Thyroid gland (tissue), 4 donors: ENCODE results near the gene RAI1. TPM values are rescaled to one million over a fixed set of nuclear protein-coding genes. Genes with fewer than 3 reads are reported as not detected.
A peak's percentile ranks its signal among the peaks of the same experiment; 100 is the strongest.

Source experiments
- DNase-seq, 2 donors: peaks; one replicate each; pipeline ENCODE4 v3.0.0-alpha.2; 2019
- H3K27ac ChIP-seq, 3 donors: fragments of 200-600 bp; sonication (generic); 1 replicate in 2 of 3; 2 replicates in 1 of 3; pipeline ENCODE4 v1.5.1; 2016 to 2019; ENCODE audit warnings: mild to moderate bottlenecking in 1 of 3, moderate library complexity in 1 of 3
- H3K27me3 ChIP-seq: fragments of 200-600 bp; sonication (generic); one replicate; pipeline ENCODE4 v1.5.1; 2019
- H3K36me3 ChIP-seq, 2 donors: fragments of 200-600 bp; sonication (generic); one replicate each; pipeline ENCODE4 v1.5.1; 2016 to 2019
- H3K4me1 ChIP-seq, 2 donors: fragments of 200-600 bp; sonication (generic); one replicate each; pipeline ENCODE4 v1.5.1; 2017 to 2019
- H3K4me3 ChIP-seq, 3 donors: fragments of 200-600 bp; sonication (generic); replicated peaks in 1 of 3; 1 replicate in 2 of 3; 2 replicates in 1 of 3; pipeline ENCODE4 v1.5.1; 2016; ENCODE audit warnings: mild to moderate bottlenecking in 1 of 3
- H3K9me3 ChIP-seq: fragments of 200-600 bp; sonication (generic); one replicate; pipeline ENCODE4 v1.5.1; 2017
- POLR2A ChIP-seq, 2 donors: fragments of 450-650 bp; IDR thresholded peaks; one replicate each; pipeline ENCODE4 v1.6.1; 2017; ENCODE audit warnings: antibody characterized with exemption in 2 of 2, mild to moderate bottlenecking in 2 of 2, moderate library complexity in 1 of 2
- WGBS, 2 donors: methylation state at CpG; one replicate each; pipeline ENCODE4 v1.1.5; 2017; 5-methylcytosine and 5-hydroxymethylcytosine counted together
- intact Hi-C: fragments of 100-400 bp; cut with DNase I; formaldehyde crosslinking; loops from one replicate; pipeline ENCODE4 v1.15.1; 2023
- total RNA-seq, 4 donors: library from RNA; depleted of rRNA; stranded (reverse); fragments of >200 nt; gene quantifications; one replicate each; pipeline ENCODE4 v1.2.3, GENCODE V29; 2016
- TF ChIP-seq, protein P1 (sequence below), 6 experiments: fragments of 200-600 bp in 3 of 6; fragments of 450-650 bp in 3 of 6; sonication (generic) in 3 of 6; IDR thresholded peaks; one replicate each; pipeline ENCODE4 v1.5.1; 2016 to 2019; ENCODE audit warnings: antibody characterized with exemption in 6 of 6, mild to moderate bottlenecking in 2 of 6, inconsistent platforms in 1 of 6, moderate library complexity in 1 of 6

Gene RAI1
- total RNA-seq, 4 donors from 2014 or later, result 19.1 to 52.3 (median 34.1) TPM

- WGBS, 2 donors, result 16 to 28% methylated on average over 11 of the region's 11 CpGs
- intact Hi-C loops, result no loop called here
- Histone ChIP-seq H3K4me1 (peaks cover 56 to 74% of the 10 kb centered on the region in 2 donors), H3K4me3 (no peak overlapping the region), H3K27me3 (no peaks in the 10 kb centered on the region), H3K36me3 (no peaks in the 10 kb centered on the region), H3K27ac (peak overlapping the region; percentile 88 to 97 (median 96)), H3K9me3 (no peaks in the 10 kb centered on the region)
- TF ChIP-seq, protein P1, sequence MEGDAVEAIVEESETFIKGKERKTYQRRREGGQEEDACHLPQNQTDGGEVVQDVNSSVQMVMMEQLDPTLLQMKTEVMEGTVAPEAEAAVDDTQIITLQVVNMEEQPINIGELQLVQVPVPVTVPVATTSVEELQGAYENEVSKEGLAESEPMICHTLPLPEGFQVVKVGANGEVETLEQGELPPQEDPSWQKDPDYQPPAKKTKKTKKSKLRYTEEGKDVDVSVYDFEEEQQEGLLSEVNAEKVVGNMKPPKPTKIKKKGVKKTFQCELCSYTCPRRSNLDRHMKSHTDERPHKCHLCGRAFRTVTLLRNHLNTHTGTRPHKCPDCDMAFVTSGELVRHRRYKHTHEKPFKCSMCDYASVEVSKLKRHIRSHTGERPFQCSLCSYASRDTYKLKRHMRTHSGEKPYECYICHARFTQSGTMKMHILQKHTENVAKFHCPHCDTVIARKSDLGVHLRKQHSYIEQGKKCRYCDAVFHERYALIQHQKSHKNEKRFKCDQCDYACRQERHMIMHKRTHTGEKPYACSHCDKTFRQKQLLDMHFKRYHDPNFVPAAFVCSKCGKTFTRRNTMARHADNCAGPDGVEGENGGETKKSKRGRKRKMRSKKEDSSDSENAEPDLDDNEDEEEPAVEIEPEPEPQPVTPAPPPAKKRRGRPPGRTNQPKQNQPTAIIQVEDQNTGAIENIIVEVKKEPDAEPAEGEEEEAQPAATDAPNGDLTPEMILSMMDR (IDR thresholded peaks at IDR 0.05), result peak in 2 of 6 experiments; percentile 34 to 39
- peak in 1 of 2 donors; percentile 44 for TF ChIP-seq POLR2A (IDR thresholded peaks at IDR 0.05)
- peak; percentile 82 to 87 for DNase-seq
These were observed 99.8 kb downstream of the RAI1 start for GRCh38 chr17:17780922-17781590.

DNA sequence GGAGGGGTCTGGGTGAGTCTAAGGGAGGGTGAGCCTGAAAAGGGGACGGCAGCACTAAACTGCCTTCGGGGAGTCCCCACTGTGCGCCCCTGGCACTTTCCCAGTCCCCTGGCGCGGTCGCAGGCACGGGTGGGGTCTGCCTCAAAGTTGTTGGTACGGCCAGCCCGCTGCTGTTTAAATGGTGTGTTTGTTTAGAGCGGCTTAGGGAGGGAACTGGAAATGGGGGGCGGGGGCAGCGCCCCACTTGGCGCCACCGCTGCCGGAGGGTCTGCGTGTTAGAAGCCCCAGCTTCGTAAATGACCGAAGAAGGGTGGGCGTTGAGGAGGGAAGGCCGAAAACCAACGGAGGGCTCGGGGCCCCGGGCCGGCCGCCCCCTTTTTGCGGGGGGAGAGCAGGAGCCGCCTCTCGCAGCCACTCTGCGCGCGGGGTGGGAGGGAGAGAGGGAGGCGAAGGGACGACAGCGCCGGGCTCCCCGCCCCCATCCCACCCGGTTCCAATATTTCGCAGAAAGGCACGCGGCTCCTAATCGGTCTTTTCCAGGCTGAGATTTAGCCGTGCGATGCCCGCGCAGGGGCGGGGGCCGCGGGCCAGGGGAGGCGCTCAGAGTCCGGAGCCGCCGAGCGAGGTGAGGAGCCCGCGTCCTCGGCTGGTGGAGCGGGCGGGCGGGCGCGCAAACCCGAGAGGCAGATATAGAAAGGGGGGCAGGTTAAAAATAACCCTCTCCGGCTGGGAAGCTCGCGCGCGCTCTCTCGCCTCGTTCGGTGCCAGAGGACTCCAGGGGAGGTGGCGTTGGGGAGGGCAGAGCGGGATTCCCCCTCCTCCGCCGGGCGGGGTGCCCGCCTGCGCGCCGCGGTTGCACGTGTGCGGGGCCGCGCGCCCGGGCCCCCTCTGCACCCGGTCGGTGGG, 100.6 kb downstream of the RAI1 start:
- H3K27me3 ChIP-seq, result no peaks in the 10 kb centered on the region
- H3K27ac ChIP-seq, result peak overlapping the region; percentile 88 to 97 (median 96)
- 6 to 8% methylated on average over 50 to 58 of the region's 88 CpGs for WGBS, 2 donors
- H3K4me3 ChIP-seq, result peak overlapping the region in 2 of 3 donors; percentile 14 to 63
- H3K36me3 ChIP-seq, result no peaks in the 10 kb centered on the region
- DNase-seq, result peak; percentile 93 to 95
- intact Hi-C loops, result no loop called here
- peaks cover 59 to 82% of the 10 kb centered on the region in 2 donors for H3K4me1 ChIP-seq
- TF ChIP-seq, protein P1 (IDR thresholded peaks at IDR 0.05), result peak in 1 of 6 experiments; percentile 5
- TF ChIP-seq POLR2A (IDR thresholded peaks at IDR 0.05), result peak in 1 of 2 donors; percentile 27
- no peaks in the 10 kb centered on the region for H3K9me3 ChIP-seq

- 3% methylated on average over 11 to 38 of the region's 57 CpGs for WGBS, 2 donors
- peaks cover 59 to 84% of the 10 kb centered on the region in 2 donors for H3K4me1 ChIP-seq
- DNase-seq, result peak; percentile 61 to 63
These were observed 101.4 kb downstream of the RAI1 start for GRCh38 chr17:17782523-17783115.

DNA sequence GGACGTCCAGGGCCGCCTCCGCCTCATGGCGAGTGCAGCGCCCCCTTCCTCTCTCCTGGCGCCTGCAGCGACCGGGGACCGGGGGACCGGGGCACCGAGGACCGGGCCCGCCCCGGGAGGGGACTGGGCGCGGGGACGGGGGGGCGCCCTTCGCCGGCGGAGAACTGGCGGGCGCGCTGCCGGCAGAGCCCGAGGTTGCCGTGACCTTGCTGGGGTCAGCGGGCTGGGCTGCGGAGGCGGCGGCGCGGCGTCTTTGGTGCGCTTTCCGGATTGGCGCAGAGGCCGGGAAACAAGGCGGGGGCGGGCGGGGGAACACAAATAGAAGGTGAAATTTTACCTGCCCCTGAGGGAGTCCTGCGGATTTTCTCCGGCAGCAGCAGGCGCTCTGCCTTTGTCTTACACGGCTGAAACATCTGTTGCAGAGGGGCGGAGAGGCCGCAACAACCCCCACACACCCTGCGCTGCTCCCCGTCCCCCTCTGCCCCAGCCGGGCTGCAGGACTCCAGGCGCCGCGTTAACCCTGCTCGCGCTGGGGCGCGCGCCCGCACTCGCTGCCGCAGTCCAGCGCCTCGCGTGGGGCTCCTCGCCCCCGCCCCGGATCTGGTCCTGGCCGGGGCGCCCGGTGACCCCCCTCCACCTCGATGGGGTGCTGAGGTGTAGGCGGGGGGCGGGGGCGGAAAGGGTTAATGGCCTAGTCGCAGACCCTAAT, 102.0 kb downstream of the RAI1 start:
- Histone ChIP-seq H3K9me3 (no peaks in the 10 kb centered on the region), H3K4me1 (peaks cover 54 to 78% of the 10 kb centered on the region in 2 donors), H3K27me3 (no peaks in the 10 kb centered on the region), H3K27ac (peak overlapping the region; percentile 88 to 97 (median 96)), H3K4me3 (peak overlapping the region in 2 of 3 donors; percentile 41 to 63), H3K36me3 (no peaks in the 10 kb centered on the region)
- peak in 1 of 2 donors; percentile 61 for TF ChIP-seq POLR2A (IDR thresholded peaks at IDR 0.05)
- TF ChIP-seq, protein P1 (IDR thresholded peaks at IDR 0.05), result peak in 1 of 6 experiments; percentile 30
- intact Hi-C loops, result no loop called here
- peak; percentile 85 to 87 for DNase-seq
- WGBS, 2 donors, result 1 to 2% methylated on average over 23 to 32 of the region's 75 CpGs

More at GRCh38 chr17:17782523-17783115, 101.4 kb downstream of the RAI1 start:
- Histone ChIP-seq H3K9me3 (no peaks in the 10 kb centered on the region), H3K36me3 (no peaks in the 10 kb centered on the region), H3K4me3 (peak overlapping the region in 1 of 3 donors; percentile 63), H3K27ac (peak overlapping the region; percentile 88 to 97 (median 96)), H3K27me3 (no peaks in the 10 kb centered on the region)
- no peak for TF ChIP-seq POLR2A (IDR thresholded peaks at IDR 0.05)
- TF ChIP-seq, protein P1 (IDR thresholded peaks at IDR 0.05), result no peak
- intact Hi-C loops, result no loop called here
